Liver (tissue), 9 donors: Measurements from ENCODE around the gene DOCK1. TPM values are rescaled to one million over a fixed set of nuclear protein-coding genes. Genes with fewer than 3 reads are reported as not detected.

ENCODE experiments used
- DNase-seq: peaks from one replicate; pipeline ENCODE4 v3.0.0-alpha.2; 2017; ENCODE audit warnings: low spot score
- H3K27ac ChIP-seq, 2 donors: one replicate each; pipeline ENCODE4 v1.7.0; 2013; ENCODE audit warnings: inconsistent platforms in 2 of 2, low read length in 2 of 2, control low read depth in 1 of 2, low read depth in 1 of 2, mild to moderate bottlenecking in 1 of 2
- H3K27me3 ChIP-seq, 4 donors: one replicate each; pipeline versions ENCODE4 v1.6.1 to v1.7.0; 2013; ENCODE audit warnings: low read length in 3 of 4, inconsistent platforms in 1 of 4, mild to moderate bottlenecking in 1 of 4, moderate library complexity in 1 of 4; ENCODE audit not compliant: control insufficient read depth in 4 of 4, insufficient read depth in 4 of 4
- H3K36me3 ChIP-seq, 4 donors: one replicate each; pipeline versions ENCODE4 v1.6.1 to v1.7.0; 2013; ENCODE audit warnings: low read length in 3 of 4, mild to moderate bottlenecking in 3 of 4, low read depth in 1 of 4, moderate library complexity in 1 of 4; ENCODE audit not compliant: control insufficient read depth in 4 of 4, insufficient read depth in 3 of 4
- H3K4me1 ChIP-seq, 4 donors: one replicate each; pipeline versions ENCODE4 v1.6.1 to v1.7.0; 2013; ENCODE audit warnings: low read length in 3 of 4, mild to moderate bottlenecking in 3 of 4, moderate library complexity in 1 of 4; ENCODE audit not compliant: control insufficient read depth in 4 of 4, insufficient read depth in 4 of 4
- H3K4me3 ChIP-seq, 3 donors: one replicate each; pipeline versions ENCODE4 v1.6.1 to v1.7.0; 2013; ENCODE audit warnings: low read length in 3 of 3, control low read depth in 1 of 3, low read depth in 1 of 3, mild to moderate bottlenecking in 1 of 3
- H3K9ac ChIP-seq, 2 donors: one replicate each; pipeline ENCODE4 v1.7.0; 2013; ENCODE audit warnings: low read length in 2 of 2, mild to moderate bottlenecking in 2 of 2, moderate library complexity in 2 of 2, control low read depth in 1 of 2, low read depth in 1 of 2
- H3K9me3 ChIP-seq, 4 donors: one replicate each; pipeline versions ENCODE4 v1.6.1 to v1.7.0; 2013; ENCODE audit warnings: low read length in 3 of 4; ENCODE audit not compliant: control insufficient read depth in 4 of 4
- FOXA2 ChIP-seq: IDR thresholded peaks from 2 replicates; pipeline ENCODE4 v1.6.1; 2016; ENCODE audit warnings: antibody characterized with exemption
- JUND ChIP-seq, 2 donors: IDR thresholded peaks; 2 replicates each; pipeline ENCODE4 v1.6.1; 2016; ENCODE audit warnings: antibody characterized with exemption in 2 of 2
- TAF1 ChIP-seq: conservative IDR thresholded peaks from 2 replicates; pipeline ENCODE4 v1.6.1; 2016; ENCODE audit warnings: antibody characterized with exemption, mild to moderate bottlenecking
- ZBTB33 ChIP-seq: IDR thresholded peaks from 2 replicates; pipeline ENCODE4 v1.6.1; 2016; ENCODE audit warnings: antibody characterized with exemption
- WGBS: extraction: QIAGEN DNeasy Blood & Tissue Kit; methylation state at CpG from one replicate; pipeline ENCODE4 v1.1.7; 2013; 5-methylcytosine and 5-hydroxymethylcytosine counted together
- polyA plus RNA-seq, 2 donors: library from polyadenylated mRNA; stranded (reverse) in 1 of 2; unstranded in 1 of 2; fragments of 200-250 nt in 1 of 2; fragments of >200 nt in 1 of 2; fragmentation: Nextera tagmentation in 1 of 2; extraction: Ambion mirVana in 1 of 2; gene quantifications; one replicate each; pipeline versions ENCODE4 v1.2.1 to v1.2.3, GENCODE V29; 2013 to 2015
- total RNA-seq, 2 donors: library from RNA; depleted of rRNA; stranded (reverse); fragments of >200 nt; gene quantifications; one replicate each; pipeline ENCODE4 v1.2.3, GENCODE V29; 2014
- TF ChIP-seq, protein P1 (sequence below): IDR thresholded peaks from 2 replicates; pipeline ENCODE4 v1.6.1; 2016; ENCODE audit warnings: antibody characterized with exemption, mild to moderate bottlenecking
- TF ChIP-seq, protein P2 (sequence below): fragments of 150-350 bp; IDR thresholded peaks from 2 replicates; pipeline ENCODE4 v1.5.1; 2017; ENCODE audit warnings: improper control_type of control experiment, low read depth, low read length; ENCODE audit not compliant: missing input control
- TF ChIP-seq, protein P3 (sequence below): IDR thresholded peaks from 2 replicates; pipeline ENCODE4 v1.6.1; 2016; ENCODE audit warnings: antibody characterized with exemption
- donor health status: healthy.
- donor health status: healthy.
- donor health status: healthy.
- donor health status: healthy.
- donor health status: healthy.

Gene DOCK1
- total and polyA plus RNA-seq, 4 donors = 3.8 to 28.8 (median 9.1) TPM

GRCh38 chr10:127245456-127245855 is 340.2 kb downstream of the DOCK1 start:
- Histone ChIP-seq H3K27ac (no peak overlapping the region), H3K27me3 (no peaks in the 10 kb centered on the region), H3K4me1 (no peaks in the 10 kb centered on the region), H3K9me3 (no peaks in the 10 kb centered on the region), H3K36me3 (peaks cover 0 to 14% (median 7%) of the 10 kb centered on the region in 4 donors), H3K9ac (no peak overlapping the region), H3K4me3 (no peak overlapping the region)
- DNase-seq = no peak
- WGBS = 92% methylated on average over 10 of the region's 10 CpGs
- no peak for TF ChIP-seq JUND (IDR thresholded peaks at IDR 0.05)
- TF ChIP-seq, protein P1, sequence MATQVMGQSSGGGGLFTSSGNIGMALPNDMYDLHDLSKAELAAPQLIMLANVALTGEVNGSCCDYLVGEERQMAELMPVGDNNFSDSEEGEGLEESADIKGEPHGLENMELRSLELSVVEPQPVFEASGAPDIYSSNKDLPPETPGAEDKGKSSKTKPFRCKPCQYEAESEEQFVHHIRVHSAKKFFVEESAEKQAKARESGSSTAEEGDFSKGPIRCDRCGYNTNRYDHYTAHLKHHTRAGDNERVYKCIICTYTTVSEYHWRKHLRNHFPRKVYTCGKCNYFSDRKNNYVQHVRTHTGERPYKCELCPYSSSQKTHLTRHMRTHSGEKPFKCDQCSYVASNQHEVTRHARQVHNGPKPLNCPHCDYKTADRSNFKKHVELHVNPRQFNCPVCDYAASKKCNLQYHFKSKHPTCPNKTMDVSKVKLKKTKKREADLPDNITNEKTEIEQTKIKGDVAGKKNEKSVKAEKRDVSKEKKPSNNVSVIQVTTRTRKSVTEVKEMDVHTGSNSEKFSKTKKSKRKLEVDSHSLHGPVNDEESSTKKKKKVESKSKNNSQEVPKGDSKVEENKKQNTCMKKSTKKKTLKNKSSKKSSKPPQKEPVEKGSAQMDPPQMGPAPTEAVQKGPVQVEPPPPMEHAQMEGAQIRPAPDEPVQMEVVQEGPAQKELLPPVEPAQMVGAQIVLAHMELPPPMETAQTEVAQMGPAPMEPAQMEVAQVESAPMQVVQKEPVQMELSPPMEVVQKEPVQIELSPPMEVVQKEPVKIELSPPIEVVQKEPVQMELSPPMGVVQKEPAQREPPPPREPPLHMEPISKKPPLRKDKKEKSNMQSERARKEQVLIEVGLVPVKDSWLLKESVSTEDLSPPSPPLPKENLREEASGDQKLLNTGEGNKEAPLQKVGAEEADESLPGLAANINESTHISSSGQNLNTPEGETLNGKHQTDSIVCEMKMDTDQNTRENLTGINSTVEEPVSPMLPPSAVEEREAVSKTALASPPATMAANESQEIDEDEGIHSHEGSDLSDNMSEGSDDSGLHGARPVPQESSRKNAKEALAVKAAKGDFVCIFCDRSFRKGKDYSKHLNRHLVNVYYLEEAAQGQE = no peak
- TF ChIP-seq, protein P2, sequence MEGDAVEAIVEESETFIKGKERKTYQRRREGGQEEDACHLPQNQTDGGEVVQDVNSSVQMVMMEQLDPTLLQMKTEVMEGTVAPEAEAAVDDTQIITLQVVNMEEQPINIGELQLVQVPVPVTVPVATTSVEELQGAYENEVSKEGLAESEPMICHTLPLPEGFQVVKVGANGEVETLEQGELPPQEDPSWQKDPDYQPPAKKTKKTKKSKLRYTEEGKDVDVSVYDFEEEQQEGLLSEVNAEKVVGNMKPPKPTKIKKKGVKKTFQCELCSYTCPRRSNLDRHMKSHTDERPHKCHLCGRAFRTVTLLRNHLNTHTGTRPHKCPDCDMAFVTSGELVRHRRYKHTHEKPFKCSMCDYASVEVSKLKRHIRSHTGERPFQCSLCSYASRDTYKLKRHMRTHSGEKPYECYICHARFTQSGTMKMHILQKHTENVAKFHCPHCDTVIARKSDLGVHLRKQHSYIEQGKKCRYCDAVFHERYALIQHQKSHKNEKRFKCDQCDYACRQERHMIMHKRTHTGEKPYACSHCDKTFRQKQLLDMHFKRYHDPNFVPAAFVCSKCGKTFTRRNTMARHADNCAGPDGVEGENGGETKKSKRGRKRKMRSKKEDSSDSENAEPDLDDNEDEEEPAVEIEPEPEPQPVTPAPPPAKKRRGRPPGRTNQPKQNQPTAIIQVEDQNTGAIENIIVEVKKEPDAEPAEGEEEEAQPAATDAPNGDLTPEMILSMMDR = no peak
- TF ChIP-seq TAF1 = no peak
- TF ChIP-seq FOXA2 = no peak

DNA sequence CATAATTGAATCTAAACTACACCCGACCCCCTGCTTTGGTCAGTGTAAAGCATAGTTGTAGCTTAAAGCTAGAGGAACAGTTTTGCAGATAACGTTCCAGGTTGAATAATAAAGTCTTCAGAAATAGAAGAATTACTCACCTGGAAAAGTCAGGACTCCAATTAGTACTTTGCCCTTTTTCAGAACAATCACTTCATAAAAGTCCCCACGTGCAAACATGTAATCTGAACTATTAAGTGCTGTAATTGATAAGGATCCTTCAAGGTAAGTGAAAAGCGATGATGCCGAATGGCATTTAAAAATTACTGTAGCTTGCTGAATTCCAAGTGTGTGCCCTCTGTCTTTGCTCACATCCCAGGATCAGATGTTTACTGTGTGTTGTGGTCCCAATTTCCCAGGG is 344.8 kb downstream of the DOCK1 start:
- Histone ChIP-seq H3K36me3 (peaks cover 2 to 16% (median 8%) of the 10 kb centered on the region in 4 donors), H3K9ac (no peak overlapping the region), H3K27me3 (no peaks in the 10 kb centered on the region), H3K9me3 (no peaks in the 10 kb centered on the region), H3K4me3 (no peak overlapping the region), H3K4me1 (no peaks in the 10 kb centered on the region), H3K27ac (no peak overlapping the region)
- TF ChIP-seq, protein P2 = no peak
- TF ChIP-seq, protein P3, sequence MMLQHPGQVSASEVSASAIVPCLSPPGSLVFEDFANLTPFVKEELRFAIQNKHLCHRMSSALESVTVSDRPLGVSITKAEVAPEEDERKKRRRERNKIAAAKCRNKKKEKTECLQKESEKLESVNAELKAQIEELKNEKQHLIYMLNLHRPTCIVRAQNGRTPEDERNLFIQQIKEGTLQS = no peak
- TF ChIP-seq, protein P1 = no peak
- no peak for TF ChIP-seq ZBTB33
- no peak for DNase-seq
- 96% methylated on average over 5 of the region's 5 CpGs for WGBS
